Pulmonary artery endothelial cell (primary cell): ENCODE data around the gene SLC15A2. TPM values are rescaled to one million over a fixed set of nuclear protein-coding genes. Genes with fewer than 3 reads are reported as not detected.
"Not testable (repeated sequence)": the region's sequence is repeated elsewhere in the genome, so short reads cannot be mapped to it uniquely, and the experiment has no call there.

Source experiments
- DNase-seq: peaks from one replicate; pipeline ENCODE4 v3.0.0-alpha.2; 2011; ENCODE audit warnings: low read depth, low spot score
- total RNA-seq: library from RNA; depleted of rRNA; stranded (reverse); fragments of >200 nt; gene quantifications from 2 replicates; pipeline ENCODE4 v1.2.3, GENCODE V29; 2014

The SLC15A2 gene
- total RNA-seq, 1 donor from 2014 or later, result 0.07 TPM

DNA sequence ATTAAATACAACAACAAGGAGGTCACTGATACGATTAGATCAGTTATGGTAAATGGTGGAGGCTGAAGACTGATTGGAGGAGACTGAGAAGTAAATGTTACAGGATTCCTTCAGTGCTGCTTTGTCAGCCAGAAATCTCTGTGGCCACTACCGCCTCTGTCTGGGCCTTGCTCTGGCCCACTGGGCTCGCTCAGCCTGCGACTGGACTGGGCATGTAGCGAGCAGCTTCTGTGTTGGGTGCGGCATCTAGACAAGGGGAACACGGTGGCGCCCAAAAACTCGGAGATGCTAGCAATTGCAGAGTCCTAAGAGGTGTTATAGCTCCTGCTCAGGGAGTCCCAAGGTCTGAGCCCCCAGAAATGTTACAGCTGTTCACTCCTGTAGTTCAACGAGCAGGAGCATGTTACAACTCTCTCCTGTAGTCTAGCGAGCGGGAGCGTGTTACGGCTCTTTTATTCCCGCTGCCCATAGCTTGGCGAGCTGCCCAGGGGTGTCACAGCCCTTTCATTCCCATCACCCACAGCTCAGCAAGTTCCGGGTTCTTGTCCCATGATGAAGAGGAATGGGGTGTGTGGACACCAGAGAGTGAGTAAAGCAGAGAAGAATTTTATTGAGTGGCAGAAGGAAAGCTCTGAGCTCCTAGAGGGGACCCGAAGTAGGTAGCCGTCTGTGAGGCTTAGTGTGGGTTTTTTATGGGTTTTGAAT, 24.7 kb downstream of the SLC15A2 start:
- no peak for DNase-seq

GRCh38 chr3:121924734-121925133, 30.5 kb downstream of the SLC15A2 start:
- DNase-seq, result no peak

- no peak for DNase-seq
These were observed 32.2 kb downstream of the SLC15A2 start for GRCh38 chr3:121926380-121926779.

DNA sequence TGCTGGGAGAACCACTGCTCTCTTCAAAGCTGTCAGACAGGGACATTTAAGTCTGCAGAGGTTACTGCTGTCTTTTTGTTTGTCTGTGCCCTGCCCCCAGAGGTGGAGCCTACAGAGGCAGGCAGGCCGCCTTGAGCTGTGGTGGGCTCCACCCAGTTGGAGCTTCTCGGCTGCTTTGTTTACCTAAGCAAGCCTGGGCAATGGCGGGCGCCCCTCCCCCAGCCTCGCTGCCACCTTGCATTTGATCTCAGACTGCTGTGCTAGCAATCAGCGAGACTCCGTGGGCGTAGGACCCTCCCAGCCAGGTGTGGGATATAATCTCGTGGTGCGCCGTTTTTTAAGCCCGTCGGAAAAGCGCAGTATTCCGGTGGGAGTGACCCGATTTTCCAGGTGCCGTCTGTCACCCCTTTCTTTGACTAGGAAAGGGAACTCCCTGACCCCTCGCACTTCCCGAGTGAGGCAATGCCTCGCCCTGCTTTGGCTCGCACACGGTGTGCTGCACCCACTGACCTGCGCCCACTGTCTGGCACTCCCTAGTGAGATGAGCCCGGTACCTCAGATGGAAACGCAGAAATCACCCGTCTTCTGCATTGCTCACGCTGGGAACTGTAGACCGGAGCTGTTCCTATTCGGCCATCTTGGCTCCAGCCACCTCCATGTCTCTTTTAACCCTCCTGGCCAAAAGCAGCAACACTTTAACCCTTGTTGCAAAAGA, 44.1 kb downstream of the SLC15A2 start:
- DNase-seq, result not testable (repeated sequence)

GRCh38 chr3:121941592-121941991, 47.4 kb downstream of the SLC15A2 start:
- DNase-seq, result no peak

DNA sequence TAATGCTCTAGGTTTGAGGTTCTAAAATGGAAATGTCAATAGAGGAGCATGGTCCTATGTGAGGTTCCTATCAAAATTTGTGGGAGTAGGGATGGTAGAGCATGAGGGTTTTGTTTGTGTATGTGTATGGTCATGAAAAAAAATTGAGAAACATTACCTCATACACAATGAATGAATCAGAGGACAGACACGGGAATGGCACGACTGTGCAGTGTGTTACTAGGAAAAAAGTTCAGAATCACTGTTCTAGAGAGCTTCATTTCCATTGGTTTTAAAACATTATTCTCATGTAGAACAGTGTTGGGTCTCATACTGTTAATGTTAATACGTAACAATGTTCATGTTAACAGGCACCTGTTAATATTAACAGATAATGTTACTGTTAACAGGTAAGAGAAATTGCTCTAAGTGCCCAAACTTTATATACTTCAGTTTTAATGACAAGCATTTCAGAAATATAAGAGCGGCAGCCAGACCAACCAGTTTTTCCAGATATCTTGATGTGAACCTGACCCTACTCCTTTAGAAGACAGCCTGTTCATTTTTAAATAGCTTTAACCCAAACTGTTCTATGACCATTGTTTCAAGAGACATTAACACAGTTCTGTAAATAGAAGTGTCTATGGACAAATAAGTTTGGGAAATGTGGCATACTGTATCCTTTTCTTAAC, 48.0 kb downstream of the SLC15A2 start:
- no peak for DNase-seq

DNA sequence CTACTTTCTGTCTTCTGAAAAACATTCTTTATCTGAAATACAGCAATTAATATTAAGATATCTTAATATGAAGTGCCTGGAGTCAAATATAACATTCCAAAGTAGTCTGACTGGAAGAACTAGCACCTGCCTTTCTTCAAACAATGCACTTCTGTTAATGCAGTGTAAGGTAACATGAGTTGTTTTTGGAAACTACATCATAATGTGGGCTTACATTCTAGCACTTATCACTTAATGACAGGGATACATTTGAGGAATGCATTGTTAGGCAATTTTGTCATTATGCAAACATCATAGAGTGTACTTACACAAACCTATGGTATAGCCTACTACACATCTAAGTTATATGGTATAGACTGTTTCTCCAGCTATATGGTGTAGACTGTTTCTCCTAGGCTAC, 49.2 kb downstream of the SLC15A2 start:
- DNase-seq, result no peak

- no peak for DNase-seq
These were observed 54.4 kb downstream of the SLC15A2 start for GRCh38 chr3:121948641-121949040.

DNA sequence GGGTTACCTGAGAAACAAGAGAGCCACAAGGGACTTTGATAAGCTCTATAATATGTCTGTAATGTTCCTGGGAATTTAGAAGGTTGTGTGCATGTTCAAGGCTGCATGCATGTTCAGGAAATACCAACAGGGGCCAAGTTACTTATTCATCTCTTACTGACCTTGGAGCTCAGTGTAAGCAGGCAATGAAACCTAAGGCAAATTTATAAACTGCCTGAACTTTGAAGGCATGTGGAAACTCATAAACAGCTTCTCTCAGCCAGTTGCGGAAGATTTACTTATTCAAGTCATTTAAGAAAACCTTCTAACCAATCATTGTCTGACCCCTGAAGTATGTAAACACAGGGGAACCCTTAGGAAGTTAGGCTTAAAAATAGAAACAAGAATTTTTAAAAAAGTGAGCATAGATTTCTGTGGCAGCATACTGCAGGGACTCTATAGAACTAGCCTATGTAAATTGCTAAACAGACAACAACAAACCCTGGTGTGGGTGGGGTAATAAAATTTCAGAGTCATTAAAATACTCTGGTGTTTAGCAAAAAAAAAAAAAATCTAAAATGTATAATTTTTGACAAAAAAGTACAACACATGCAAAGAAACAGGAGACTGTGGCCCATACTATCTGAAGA, 57.2 kb downstream of the SLC15A2 start:
- DNase-seq, result no peak

DNA sequence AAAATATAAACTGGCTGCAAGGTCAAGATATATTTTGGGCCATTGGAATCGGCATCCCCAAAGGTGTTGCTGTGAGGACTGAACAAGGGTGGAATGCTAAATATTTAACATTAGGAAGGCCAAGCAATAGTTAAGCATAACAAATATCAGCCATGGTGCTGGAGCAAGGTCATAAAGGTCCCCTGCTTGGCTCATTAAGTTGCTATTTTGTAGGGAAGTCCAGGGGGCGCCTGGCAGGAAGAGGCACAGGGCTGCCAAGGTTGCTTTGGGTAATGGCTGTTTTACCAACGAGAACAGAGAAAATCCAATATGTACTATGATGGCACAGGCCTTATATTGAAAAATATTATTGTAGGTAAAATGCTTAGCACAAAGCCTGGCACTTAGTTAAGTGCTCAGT, 62.2 kb downstream of the SLC15A2 start:
- no peak for DNase-seq

DNA sequence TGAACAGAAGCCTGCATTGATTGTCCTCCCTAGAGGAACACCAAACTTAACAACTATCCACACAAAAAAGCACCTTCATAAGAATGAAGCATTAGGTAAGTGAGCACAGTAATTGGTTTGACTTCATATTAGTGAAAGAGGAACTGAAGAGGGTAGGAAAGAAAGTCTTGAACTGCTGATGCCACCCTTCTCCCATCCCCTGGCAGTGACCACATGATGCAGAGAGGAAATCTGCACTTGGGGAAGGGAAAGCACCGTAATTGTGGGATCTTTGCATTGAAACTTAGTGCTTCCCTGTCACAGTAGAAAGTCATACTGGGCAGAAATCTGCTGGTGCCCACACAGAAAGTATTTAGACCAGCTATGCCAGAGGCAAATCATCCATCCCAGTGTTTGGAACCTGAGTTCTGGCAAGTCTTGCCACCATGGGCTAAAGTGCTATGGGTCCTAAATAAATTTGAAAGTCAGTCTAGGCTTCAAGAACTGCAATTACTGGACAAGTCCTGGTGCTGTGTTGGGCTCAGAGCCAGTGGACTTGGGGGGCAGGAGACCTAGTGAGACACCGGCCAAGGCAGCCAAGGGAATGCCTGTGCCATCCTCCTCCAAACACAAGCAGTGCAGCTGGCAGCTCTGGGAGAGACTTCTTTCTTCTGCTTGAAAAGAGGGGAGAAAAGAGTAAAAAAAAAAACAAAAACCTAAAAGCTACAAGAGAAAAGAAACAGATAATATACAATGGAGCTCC, 63.6 kb downstream of the SLC15A2 start:
- no peak for DNase-seq

GRCh38 chr3:121958801-121959200, 64.6 kb downstream of the SLC15A2 start:
- no peak for DNase-seq

DNA sequence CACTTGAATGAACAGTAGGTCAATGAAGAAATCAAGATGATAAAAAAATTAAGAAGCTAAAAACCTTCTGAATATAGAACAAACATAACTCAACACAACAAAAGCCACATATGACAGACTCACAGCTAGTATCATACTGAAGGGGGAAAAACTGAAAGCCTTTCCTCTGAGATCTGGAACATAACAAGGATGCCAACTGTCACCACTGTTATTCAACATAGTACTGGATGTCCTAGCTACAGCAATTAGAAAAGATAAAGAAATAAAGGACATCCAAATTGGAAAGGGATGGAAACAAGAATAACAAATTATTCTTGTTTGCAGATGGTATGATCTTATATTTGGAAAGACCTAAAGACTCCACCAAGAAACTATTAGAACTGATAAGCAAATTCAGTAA, 67.1 kb downstream of the SLC15A2 start:
- no peak for DNase-seq

DNA sequence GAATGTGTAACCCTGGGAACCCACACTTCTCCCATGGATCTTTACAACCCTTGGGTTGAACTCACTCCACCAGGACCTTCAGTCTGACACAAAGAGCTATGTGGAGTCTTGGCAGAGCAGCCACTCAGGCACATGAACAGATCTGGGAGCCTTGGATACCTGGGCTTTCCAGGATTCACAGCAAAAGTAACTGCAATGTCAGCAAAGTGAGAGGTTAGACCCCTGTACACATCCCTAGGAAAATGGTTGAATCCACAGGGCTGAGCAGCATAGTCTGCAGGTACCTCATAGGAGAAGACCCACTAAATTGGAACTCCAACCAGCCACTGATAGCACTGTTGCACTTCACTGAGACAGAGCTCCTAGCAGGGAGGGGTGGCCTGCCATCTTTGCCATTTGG, 68.2 kb downstream of the SLC15A2 start:
- DNase-seq, result no peak

- no peak for DNase-seq
These were observed 69.4 kb downstream of the SLC15A2 start for GRCh38 chr3:121963608-121964007.

GRCh38 chr3:121969631-121970030, 75.4 kb downstream of the SLC15A2 start:
- no peak for DNase-seq

GRCh38 chr3:121970047-121970446, 75.8 kb downstream of the SLC15A2 start:
- no peak for DNase-seq

DNA sequence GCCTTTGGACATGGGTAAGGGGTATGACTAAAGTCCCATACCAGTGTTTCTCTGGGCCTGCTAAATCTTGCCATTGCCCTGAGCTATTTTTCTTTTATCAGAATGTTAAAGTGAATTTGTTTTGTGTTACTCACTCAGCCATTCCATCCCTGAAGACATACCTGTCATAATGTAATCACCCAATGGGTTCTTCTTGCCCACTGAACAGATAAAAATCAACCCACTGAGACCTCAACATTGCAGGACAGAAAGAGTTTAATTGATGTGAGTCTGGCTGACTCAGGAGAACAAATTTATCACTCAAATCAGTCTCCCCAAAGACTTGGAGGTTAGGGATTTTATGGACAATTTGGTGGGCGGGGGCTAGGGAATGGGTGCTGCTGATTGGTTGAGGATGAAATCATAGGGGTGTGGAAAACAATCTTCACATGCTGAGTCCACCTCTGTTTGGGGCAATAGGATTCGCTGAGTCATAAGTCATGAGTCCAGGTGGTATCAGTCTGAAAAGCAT, 80.5 kb downstream of the SLC15A2 start:
- DNase-seq, result no peak

GRCh38 chr3:121975702-121976302, 81.6 kb downstream of the SLC15A2 start:
- DNase-seq, result no peak

DNA sequence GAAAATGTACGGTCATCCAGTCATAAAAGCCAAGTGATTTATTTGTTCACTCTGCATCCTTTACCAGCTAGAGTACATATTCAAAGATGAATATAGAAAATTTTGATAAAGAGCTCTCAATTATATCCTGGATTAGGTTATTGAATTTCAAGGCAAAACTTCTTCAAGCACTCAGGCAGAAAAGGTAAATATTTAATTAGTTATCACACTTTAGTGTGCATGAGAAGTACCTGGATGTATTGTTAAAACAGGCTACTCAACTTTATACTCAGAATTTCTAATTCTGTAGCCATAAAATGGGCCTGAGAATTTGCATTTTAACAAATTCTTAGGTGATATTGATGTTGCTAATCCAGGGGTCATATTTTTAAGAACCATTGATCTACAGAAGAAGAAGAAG, 82.5 kb downstream of the SLC15A2 start:
- no peak for DNase-seq

DNA sequence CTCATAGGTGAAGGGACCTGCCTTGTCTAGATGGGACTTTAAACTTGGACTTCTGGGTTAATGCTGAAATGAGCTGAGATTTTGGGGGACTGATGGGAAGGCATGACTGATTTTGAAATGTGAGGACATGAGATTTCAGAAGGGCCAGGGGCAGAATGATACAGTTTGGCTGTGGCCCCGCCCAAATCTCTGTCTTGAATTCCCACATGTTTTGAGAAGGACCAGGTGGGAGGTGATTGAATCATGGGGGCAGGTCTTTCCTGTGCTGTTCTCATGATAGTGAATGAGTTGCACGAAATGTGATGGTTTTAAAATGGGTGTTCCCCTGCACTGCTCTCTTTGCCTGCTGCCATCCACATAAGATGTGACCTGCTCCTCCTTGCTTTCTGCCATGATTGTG, 85.0 kb downstream of the SLC15A2 start:
- DNase-seq, result no peak
